NK-92 (cell line): ENCODE data around the gene NXT1.

Experiments used
- DNase-seq: peaks from one replicate; lab custom pipeline; 2025; ENCODE audit not compliant: unreplicated experiment; lab: John Stamatoyannopoulos, UW

Gene NXT1

GRCh38 chr20:23358923-23359593 lies 8.5 kb downstream of the NXT1 start:
- DNase-seq, result no peak

GRCh38 chr20:23360531-23360930 lies 9.9 kb downstream of the NXT1 start:
- no peak for DNase-seq

- DNase-seq, result no peak
Observed at GRCh38 chr20:23361119-23361475, 10.5 kb downstream of the NXT1 start.

- DNase-seq, result peak; percentile 82
Observed at GRCh38 chr20:23361476-23362391, 11.1 kb downstream of the NXT1 start, which contains the start of gene GZF1. Gene GZF1 (plus strand): TSS chr20:23362182. CDS start chr20:23364384, 2,202 bp downstream.

- DNase-seq, result no peak
Observed at GRCh38 chr20:23362392-23363256, 12.0 kb downstream of the NXT1 start.

- no peak for DNase-seq
Observed at GRCh38 chr20:23363257-23363649, 12.7 kb downstream of the NXT1 start.

- DNase-seq, result no peak
Observed at GRCh38 chr20:23365390-23366165, 15.0 kb downstream of the NXT1 start.

- no peak for DNase-seq
Observed at GRCh38 chr20:23366384-23366783, 15.8 kb downstream of the NXT1 start.

- no peak for DNase-seq
Observed at GRCh38 chr20:23367770-23368169, 17.2 kb downstream of the NXT1 start.

- DNase-seq, result no peak
Observed at GRCh38 chr20:23368316-23369071, 17.9 kb downstream of the NXT1 start.

GRCh38 chr20:23369072-23369823 lies 18.7 kb downstream of the NXT1 start:
- no peak for DNase-seq

GRCh38 chr20:23370274-23370673 lies 19.7 kb downstream of the NXT1 start:
- no peak for DNase-seq

GRCh38 chr20:23370873-23371272 lies 20.3 kb downstream of the NXT1 start:
- no peak for DNase-seq

GRCh38 chr20:23371496-23371895 lies 20.9 kb downstream of the NXT1 start:
- no peak for DNase-seq

- DNase-seq, result no peak
Observed at GRCh38 chr20:23374441-23374840, 23.9 kb downstream of the NXT1 start.

GRCh38 chr20:23375827-23376226 lies 25.2 kb downstream of the NXT1 start:
- no peak for DNase-seq

- no peak for DNase-seq
Observed at GRCh38 chr20:23379772-23380171, 29.2 kb downstream of the NXT1 start.

- DNase-seq, result no peak
Observed at GRCh38 chr20:23381876-23382275, 31.3 kb downstream of the NXT1 start.
